NCI-H2227 (cell line): ENCODE measurements around the gene ABCA3.

Source experiments
- DNase-seq: peaks from one replicate; lab custom pipeline; 2025; ENCODE audit not compliant: unreplicated experiment; lab: John Stamatoyannopoulos, UW

ABCA3 gene

DNA sequence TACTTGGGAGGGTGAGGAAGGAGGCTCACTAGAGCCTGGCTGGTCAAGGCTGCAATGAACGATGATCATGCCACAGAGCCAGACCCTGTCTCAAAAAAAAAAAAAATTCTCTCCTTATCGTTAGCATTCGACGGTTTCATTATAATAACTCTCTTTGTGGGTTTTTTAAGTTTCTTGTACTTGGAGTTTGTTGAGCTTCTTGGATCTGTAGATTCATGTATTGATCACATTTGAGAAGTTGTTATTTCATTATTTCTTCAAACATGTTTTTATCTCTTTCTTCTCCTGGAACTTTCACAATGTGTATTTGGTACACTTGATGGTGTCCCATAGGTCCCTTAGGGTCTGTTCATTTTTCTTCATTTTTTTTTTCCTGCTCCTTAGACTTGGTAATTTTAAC, 16.8 kb upstream of the ABCA3 start:
- DNase-seq, result no peak

- no peak for DNase-seq
These were observed 10.0 kb upstream of the ABCA3 start for GRCh38 chr16:2350500-2350899.

DNA sequence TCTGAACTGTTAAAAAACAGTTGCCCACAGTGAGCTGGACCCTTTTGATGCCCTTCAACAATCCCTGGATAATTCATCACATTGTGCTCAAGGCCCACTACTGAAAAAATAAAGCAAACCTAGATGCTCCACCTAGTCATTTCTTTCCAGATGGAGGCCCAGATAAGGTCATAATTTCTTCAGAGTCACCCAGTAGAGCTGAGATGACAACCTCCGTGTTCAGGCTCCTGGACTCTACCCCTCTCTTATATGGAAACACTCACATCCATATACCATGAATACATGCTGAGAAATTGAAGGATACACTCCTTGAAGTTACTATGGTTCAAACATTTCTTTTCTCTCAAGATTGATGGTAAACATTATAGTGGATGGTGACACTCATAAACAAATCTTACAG, 2.7 kb upstream of the ABCA3 start:
- no peak for DNase-seq

DNA sequence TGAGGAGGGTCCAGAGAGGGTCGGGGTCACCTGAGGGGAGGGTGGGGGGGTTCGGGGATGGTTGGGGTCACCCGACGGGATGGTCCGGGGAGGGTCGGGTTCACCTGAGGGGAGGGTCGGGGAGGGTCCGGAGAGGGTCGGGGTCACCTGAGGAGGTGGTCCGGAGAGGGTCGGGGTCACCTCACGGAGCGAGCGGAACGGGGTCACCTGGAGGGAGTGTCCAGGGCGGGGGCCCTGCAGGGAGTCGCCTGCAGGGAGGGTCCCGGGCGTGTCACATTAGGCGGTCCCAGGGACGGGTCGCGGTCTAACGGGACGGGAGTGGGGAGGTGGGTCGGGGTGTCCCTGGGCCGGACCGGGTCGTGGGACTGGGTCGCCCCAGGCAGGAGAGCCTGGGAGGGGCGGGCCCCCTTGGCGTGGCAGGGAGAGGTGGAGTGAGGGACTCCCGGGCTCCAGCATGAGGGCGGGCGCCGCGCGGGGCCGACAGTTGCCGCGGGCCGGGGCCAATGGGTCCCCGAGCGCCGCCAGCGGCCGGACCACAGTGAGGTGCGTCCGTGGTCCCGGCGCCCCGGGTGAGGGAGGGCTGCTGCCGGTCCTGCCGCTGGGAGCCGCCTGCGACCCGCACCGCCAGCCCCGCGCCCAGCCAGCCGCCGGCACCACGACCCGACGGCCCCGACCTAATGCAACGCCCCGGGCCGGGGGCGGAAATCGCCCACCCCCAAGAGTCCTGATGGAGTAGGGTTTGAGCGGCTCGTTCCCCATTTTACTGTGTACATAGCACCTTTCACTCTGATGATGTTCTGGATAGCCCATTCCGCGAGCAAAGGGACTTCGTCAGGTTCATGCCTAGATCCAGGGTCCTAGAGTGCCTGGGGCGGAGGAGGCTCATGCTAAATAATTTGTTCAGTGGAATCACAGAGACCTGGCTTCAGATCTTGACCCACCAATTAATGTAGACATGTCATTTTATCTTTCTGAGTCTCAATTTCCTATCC, 1.2 kb upstream of the ABCA3 start:
- no peak for DNase-seq

- DNase-seq, result peak; percentile 81
These were observed 725 bp downstream of the ABCA3 start for GRCh38 chr16:2339521-2340484.

DNA sequence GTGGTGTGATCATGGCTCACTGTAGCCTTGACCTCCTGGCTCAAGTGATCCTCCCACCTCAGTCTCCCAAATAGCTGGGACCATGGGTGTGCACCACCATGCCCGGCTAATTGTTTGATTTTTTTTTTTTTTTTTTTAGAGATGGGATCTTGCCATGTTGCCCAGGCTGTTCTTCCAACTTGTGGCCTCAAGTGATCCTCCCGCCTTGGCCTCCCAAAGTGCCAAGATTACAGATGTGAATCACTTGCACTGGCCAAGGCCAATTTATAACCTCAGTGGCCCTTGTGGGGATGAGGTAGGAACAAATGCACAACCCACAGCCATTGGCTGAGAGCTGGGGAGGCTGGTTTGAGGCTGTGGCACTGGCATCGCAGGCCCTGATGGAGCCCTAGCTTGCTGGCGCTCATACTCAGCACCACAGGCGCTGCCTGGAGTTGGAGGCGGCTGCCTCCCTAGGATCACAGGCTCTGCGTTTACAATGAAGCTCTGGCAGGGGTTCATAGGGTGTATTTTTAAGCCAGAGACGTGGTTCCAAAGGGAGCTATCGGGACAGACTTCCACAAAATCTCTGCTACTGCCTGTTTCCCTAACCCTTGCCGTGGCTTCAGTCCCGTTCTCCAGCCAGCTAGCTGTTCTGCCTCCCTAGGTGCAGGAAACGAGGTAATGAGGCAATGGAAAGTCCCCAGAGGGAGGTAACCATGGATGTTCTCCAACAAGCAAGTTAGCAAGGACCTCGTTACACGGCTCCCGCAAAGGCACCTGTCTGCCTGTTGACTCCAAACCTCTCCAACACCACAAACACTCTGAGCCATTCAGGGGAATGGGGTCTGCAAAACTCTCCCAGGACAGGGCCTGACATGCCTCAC, 2.9 kb downstream of the ABCA3 start:
- DNase-seq, result no peak

DNA sequence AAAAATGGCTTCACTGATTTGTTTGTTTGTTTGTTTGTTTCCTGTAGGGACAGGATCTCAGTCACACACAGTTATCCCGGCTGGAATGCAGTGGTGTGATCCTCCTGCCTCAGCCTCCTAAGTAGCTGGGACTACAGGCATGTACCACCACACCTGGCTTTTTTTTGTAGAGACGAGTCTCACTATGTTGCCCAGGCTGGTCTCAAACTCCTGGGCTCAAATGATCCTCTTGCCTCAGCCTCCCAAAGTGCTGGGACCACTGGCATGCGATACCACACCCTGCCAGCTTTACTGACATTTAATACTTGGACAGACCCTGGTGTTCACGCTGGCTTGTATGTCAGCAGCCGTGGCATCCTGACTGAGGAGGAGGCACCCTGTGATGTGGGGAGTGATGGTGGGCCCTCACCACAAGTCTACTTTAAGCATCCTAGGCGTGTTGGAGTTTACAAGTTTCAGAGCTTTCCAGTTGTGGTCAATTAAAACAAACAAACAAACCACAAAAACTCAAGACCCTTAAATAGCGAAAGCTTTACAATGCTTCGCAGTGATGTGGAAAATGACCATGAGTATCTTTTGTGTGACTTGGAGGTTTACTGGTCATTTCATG, 5.1 kb downstream of the ABCA3 start:
- no peak for DNase-seq

DNA sequence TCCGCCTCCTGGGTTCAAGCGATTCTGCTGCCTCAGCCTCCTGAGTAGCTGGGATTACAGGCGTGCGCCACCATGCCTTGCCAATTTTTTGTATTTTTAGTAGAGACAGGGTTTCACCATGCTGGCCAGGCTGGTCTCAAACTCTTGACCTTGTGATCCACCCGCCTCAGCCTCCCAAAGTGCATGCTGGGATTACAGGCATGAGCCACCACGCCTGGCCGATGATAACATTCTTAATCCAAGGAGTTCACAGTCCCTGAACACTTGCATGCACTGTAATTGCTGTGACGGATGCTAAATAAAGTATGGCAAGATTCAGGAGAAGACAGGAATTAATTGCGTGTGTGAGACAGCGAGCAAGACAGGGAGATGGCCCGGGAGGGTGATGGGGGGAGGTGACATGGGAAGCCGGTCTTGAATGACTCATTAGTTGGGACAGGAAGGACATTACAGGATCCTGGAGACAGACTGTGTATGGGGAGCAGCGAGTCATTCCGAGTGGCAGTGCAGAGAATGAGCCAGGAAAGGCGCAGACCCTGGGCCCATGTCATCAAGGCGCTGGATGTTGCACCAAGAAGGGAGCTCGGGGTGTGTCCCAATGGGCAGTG, 6.7 kb downstream of the ABCA3 start:
- DNase-seq, result no peak

DNA sequence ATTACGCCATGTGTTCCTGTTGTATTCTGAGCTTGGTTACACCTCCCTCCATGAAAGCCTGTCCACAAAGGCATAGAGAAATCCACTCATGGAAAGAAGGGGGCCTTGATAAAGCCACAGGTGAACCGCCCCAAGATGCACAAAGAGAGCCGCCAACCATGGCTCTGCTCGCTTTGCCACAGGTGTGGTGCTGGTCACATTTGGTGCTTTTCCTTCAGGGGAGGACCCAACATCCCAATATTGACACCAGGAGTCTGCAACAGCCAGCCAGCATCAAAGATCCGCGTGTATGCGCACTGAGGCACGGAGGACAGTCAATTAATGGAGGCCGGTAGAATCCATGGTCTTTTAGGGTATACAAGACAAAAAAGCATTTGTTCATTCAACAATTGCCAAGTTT, 7.3 kb downstream of the ABCA3 start:
- no peak for DNase-seq

- no peak for DNase-seq
These were observed 8.6 kb downstream of the ABCA3 start for GRCh38 chr16:2331931-2332267.

DNA sequence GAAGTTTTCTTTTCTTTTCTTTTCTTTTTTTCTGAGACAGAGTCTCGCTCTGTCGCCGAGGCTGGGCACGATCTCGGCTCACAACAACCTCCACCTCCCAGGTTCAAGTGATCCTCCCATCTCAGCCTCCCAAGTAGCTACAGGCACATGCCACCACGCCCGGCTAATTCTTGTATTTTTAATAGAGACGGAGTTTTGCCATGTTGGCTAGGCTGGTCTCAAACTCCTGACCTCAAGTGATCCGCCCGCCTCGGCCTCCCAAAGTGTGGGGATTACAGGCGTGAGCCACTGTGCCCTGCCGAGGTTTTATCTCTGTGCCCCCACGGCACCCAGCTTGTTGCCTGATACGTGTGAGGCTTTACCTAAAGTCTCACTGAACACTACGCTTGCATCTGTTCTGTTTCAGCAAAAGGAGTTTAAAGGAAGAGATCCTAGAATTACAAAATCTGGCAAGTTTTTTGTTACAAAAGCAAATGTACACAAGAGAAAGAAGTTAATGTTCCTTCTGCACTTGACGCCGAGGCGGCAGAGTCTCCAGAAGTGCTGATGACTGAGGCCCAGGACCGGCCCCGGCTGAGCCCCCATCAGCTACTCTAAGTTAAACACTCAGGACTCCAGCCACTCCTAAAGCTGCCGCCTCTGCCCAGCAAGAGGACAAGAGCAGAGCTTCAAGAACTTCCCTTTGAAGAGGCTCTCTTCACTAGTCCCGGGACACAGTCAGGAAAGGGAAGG, 9.2 kb downstream of the ABCA3 start:
- DNase-seq, result no peak

- no peak for DNase-seq
These were observed 11.0 kb downstream of the ABCA3 start for GRCh38 chr16:2329532-2329931.

DNA sequence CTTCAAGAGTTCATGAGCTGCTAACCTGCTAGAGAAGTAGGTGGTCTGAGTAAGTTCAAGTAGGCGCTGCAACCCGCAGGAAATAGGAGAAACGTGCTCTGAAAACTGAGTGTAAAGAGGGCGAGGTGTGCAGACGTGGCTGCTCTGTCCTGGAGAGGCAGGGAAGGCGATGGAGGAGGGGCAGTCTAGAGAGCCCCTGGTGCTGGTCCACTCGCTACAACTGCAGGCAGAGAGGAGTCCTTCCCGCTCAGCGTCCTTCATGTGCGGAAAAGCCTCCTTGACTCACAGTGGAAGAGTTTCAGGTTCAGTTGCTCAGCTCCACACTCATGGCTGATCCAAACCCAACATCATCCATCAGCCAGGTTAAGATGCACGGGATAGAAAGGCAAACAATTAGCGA, 12.1 kb downstream of the ABCA3 start:
- DNase-seq, result no peak

- no peak for DNase-seq
These were observed 14.3 kb downstream of the ABCA3 start for GRCh38 chr16:2326191-2326590.

GRCh38 chr16:2325791-2326190, 14.7 kb downstream of the ABCA3 start:
- no peak for DNase-seq

DNA sequence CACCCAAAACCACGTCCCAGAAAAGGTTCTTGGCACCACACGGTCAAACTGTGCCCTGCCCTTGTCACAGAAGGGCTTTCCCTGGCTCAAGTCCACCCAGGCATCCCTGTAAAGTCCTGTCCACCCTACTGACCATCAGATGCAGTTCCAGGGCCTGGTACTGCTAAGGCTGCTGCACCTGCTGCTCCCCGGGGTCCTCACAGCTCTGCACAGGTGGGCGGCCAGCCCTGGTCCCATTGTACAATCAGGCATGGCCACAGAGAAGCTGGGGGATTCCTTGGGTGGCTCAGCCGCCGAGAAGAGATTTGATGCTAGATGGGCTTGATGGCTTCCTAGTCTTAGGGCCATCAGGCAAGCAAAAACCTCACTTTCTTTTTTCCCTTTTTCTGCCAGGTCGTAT, 15.3 kb downstream of the ABCA3 start:
- DNase-seq, result no peak

GRCh38 chr16:2324296-2324859, 16.1 kb downstream of the ABCA3 start:
- DNase-seq, result no peak

DNA sequence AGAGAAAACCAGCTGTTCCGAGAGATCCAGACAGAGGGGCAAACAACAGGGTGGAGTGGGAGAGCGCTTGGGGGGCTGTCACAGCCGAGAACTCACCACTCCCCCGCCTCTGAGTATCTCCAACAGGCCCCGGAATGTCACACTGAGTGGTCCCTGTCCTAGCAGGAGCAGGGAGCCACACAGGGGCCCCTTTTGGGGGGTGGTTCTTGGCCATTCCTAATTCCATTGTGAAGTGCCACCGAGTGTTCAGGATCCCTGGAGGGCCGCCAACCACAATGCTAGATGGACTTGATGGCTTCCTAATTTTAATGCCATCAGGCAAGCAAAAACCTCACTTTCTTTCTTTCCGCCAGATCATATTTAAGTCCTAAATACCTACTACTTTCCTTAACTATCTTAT, 16.8 kb downstream of the ABCA3 start:
- DNase-seq, result no peak

GRCh38 chr16:2319606-2320005, 20.9 kb downstream of the ABCA3 start:
- no peak for DNase-seq
